ENCODE results near the gene SLC12A7.

DNA sequence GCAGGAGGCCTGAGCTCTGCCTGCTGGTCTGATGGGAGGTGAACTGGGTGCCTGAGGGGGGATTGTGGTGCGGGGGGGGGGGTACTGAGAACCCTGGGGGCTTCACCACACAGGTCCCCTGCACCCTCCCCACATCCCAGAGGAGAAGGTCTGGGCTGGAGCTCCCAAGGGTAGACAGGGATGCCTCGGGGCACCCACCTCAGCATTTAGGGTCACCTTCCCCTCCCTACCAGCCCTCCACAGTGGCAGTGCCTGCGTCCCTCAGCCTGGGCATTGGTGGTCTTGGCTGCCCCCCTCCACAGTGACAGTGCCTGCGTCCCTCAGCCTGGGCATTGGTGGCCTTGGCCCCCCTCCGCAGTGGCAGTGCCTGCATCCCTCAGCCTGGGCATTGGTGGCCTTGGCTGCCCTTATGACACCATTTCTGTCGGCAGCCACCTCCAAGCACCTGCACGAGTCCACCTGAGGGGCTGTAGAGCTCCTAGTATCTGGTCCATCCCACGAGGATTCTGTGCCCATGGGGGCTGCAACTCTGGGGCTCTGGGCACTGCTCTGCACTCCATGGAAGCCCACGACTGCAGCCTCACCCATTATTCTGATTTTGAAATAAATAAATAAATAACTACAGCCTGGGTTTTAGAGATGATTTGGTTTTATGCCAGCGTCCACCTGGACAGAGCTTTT, 81.8 kb downstream of the SLC12A7 start:
- TF ChIP-seq, protein P1, sequence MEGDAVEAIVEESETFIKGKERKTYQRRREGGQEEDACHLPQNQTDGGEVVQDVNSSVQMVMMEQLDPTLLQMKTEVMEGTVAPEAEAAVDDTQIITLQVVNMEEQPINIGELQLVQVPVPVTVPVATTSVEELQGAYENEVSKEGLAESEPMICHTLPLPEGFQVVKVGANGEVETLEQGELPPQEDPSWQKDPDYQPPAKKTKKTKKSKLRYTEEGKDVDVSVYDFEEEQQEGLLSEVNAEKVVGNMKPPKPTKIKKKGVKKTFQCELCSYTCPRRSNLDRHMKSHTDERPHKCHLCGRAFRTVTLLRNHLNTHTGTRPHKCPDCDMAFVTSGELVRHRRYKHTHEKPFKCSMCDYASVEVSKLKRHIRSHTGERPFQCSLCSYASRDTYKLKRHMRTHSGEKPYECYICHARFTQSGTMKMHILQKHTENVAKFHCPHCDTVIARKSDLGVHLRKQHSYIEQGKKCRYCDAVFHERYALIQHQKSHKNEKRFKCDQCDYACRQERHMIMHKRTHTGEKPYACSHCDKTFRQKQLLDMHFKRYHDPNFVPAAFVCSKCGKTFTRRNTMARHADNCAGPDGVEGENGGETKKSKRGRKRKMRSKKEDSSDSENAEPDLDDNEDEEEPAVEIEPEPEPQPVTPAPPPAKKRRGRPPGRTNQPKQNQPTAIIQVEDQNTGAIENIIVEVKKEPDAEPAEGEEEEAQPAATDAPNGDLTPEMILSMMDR (IDR thresholded peaks at IDR 0.05): no peak
- TF ChIP-seq POLR2A (IDR thresholded peaks at IDR 0.05): no peak
